Prostate gland (tissue), 2 donors: Measurements from ENCODE around the gene NFATC1. TPM values are rescaled to one million over a fixed set of nuclear protein-coding genes. Genes with fewer than 3 reads are reported as not detected.

Source experiments
- DNase-seq: peaks from one replicate; pipeline ENCODE4 v3.0.0-alpha.2; 2019; ENCODE audit warnings: low spot score
- H3K27ac ChIP-seq, 2 donors: fragments of 200-600 bp; sonication (generic); 2 replicates each; pipeline ENCODE4 v1.5.1; 2017 to 2019
- H3K27me3 ChIP-seq: fragments of 200-600 bp; sonication (generic); replicated peaks from 2 replicates; pipeline ENCODE4 v1.5.1; 2019; ENCODE audit not compliant: insufficient read depth
- H3K36me3 ChIP-seq, 2 donors: fragments of 200-600 bp; sonication (generic); 1 replicate in 1 of 2; 2 replicates in 1 of 2; pipeline versions ENCODE4 v1.5.1 to v1.8.1; 2017 to 2019
- H3K4me1 ChIP-seq: fragments of 200-600 bp; sonication (generic); replicated peaks from 2 replicates; pipeline ENCODE4 v1.5.1; 2019
- H3K4me3 ChIP-seq, 2 donors: fragments of 200-600 bp; sonication (generic); 2 replicates each; pipeline ENCODE4 v1.5.1; 2017 to 2019
- H3K9me3 ChIP-seq: fragments of 200-600 bp; sonication (generic); 2 replicates; pipeline ENCODE4 v1.5.1; 2017
- CTCF ChIP-seq, 4 experiments: fragments of 200-600 bp in 2 of 4; fragments of 450-650 bp in 2 of 4; sonication (generic) in 2 of 4; IDR thresholded peaks; 1 replicate in 3 of 4; 2 replicates in 1 of 4; pipeline ENCODE4 v1.5.1; 2016 to 2019; ENCODE audit warnings: antibody characterized with exemption in 4 of 4, mild to moderate bottlenecking in 2 of 4, moderate library complexity in 2 of 4
- POLR2A ChIP-seq: fragments of 450-650 bp; IDR thresholded peaks from one replicate; pipeline ENCODE4 v1.6.1; 2016; ENCODE audit warnings: antibody characterized with exemption, mild to moderate bottlenecking
- POLR2AphosphoS5 ChIP-seq: sonication (generic); formaldehyde crosslinking; IDR thresholded peaks from one replicate; pipeline ENCODE4 v1.6.1; 2017; ENCODE audit warnings: antibody characterized with exemption
- WGBS: methylation state at CpG from one replicate; pipeline ENCODE4 v1.1.5; 2018; 5-methylcytosine and 5-hydroxymethylcytosine counted together
- intact Hi-C: fragments of 100-400 bp; cut with DNase I; formaldehyde crosslinking; loops from one replicate; pipeline ENCODE4 v1.14.2; 2022
- total RNA-seq, 2 donors: library from RNA; depleted of rRNA; stranded (reverse); fragments of >200 nt; gene quantifications; one replicate each; pipeline ENCODE4 v1.1.0, GENCODE V29; 2016

NFATC1 gene
- total RNA-seq, 2 donors from 2014 or later: 16.8 to 24.6 TPM

DNA sequence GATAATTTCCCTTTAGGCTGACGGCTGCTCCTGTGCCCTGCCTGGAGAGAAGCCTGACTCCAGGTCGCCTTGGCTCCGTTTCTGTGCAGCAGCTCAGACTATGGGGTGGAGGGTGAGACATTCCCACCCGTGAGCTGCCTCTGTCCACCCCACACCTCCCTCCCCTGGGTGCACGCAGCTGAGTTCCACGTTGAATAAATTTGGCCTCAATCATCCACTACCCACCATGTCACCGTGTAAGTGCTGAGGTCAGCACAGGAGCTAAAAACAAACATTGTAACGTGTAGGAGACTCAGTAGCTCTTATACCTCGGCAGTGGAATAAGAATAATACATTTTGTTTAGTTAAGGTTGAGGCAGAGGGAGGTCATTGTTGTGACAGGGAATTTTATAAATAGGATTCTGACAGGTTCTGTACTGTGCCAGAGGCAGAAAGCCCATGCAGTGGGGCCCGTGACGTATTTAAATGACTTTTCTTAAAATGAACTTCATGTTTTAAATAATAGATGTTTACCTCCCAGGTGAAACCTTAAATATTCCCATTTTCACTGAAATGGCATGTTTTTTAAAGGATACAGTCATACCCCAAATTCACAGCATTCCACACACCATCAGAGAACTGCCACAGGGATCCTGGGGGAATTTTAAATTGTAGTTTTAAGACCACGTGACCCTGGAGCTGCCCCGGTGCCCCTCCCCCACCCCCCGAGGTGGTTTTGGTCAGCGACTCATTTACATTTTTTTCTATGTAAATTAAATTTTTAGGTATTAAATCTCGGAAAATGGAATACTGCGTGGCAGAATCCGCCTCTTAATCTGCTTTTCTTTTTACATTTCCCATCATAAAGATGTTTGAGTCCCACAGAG, 50.2 kb downstream of the NFATC1 start:
- Histone ChIP-seq H3K4me1 (no peaks in the 10 kb centered on the region), H3K36me3 (no peaks in the 10 kb centered on the region), H3K9me3 (no peaks in the 10 kb centered on the region), H3K27ac (no peak overlapping the region), H3K4me3 (no peak overlapping the region), H3K27me3 (no peaks in the 10 kb centered on the region)
- no peak for DNase-seq
- TF ChIP-seq POLR2AphosphoS5: no peak
- no peak for TF ChIP-seq CTCF (IDR thresholded peaks at IDR 0.05)
- TF ChIP-seq POLR2A: no peak
- intact Hi-C loops: no loop called here
- 65% methylated on average over 18 of the region's 18 CpGs for WGBS

- no peaks in the 10 kb centered on the region for H3K9me3 ChIP-seq
- H3K36me3 ChIP-seq: no peaks in the 10 kb centered on the region
- no peak overlapping the region for H3K4me3 ChIP-seq
- no peaks in the 10 kb centered on the region for H3K4me1 ChIP-seq
- TF ChIP-seq POLR2AphosphoS5: no peak
- no peak for TF ChIP-seq CTCF (IDR thresholded peaks at IDR 0.05)
- no peak for TF ChIP-seq POLR2A
- intact Hi-C loops: no loop called here
- WGBS: 97% methylated on average over 24 of the region's 24 CpGs
- H3K27me3 ChIP-seq: no peaks in the 10 kb centered on the region
- H3K27ac ChIP-seq: no peak overlapping the region
- no peak for DNase-seq
These were observed 51.2 kb downstream of the NFATC1 start for GRCh38 chr18:79446931-79447330.

DNA sequence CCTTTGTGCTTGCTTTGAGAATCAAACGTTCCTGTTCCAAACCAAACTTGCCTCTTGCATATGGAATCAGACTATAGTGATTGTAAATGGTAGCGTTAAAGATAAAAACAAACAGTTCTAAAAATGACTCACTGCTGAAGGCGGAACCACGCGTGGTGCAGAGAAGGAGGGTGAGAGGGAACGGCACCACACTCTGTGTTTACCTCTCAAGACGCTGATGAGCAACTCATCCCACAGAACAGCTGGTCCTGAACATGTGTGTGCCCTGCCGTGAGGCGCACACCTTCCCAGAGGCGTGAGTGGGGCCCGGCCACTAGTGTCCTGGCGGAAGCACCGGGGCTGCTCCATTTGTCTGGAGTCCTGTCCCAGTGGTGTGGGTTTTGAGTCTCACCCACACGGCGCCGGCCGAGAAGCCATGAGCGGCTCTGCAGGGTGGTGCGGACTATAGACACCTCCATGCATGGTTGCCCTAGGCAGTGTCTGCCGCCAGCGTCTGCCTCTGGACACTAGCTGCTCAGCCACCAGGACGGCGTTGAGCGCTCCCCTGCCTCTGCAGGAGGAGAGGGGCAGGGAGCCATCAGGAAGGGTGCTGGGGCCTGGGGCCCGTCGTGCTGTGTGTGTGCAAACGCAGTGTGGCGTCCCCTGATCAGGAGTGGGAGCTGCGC, 52.1 kb downstream of the NFATC1 start:
- TF ChIP-seq CTCF (IDR thresholded peaks at IDR 0.05) (no peak), POLR2A (no peak), POLR2AphosphoS5 (no peak)
- H3K9me3 ChIP-seq: no peaks in the 10 kb centered on the region
- intact Hi-C loops: no loop called here
- 89% methylated on average over 27 of the region's 29 CpGs for WGBS
- no peak overlapping the region for H3K27ac ChIP-seq
- no peak overlapping the region for H3K4me3 ChIP-seq
- DNase-seq: no peak
- H3K4me1 ChIP-seq: no peaks in the 10 kb centered on the region
- no peaks in the 10 kb centered on the region for H3K36me3 ChIP-seq
- H3K27me3 ChIP-seq: no peaks in the 10 kb centered on the region

DNA sequence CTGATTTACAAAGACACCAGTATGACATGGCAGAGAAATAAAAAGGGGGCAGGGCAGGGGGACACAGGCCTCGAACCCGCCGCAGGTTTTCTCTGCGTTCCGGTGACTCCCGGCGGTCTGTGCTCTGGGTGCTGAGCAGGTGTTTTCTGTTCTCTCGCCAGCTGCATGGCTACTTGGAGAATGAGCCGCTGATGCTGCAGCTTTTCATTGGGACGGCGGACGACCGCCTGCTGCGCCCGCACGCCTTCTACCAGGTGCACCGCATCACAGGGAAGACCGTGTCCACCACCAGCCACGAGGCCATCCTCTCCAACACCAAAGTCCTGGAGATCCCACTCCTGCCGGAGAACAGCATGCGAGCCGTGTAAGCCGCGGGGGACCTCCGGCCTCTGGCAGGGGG, 52.9 kb downstream of the NFATC1 start:
- Histone ChIP-seq H3K27me3 (no peaks in the 10 kb centered on the region), H3K9me3 (no peaks in the 10 kb centered on the region), H3K36me3 (no peaks in the 10 kb centered on the region), H3K27ac (no peak overlapping the region), H3K4me3 (no peak overlapping the region), H3K4me1 (no peaks in the 10 kb centered on the region)
- 90% methylated on average over 25 of the region's 25 CpGs for WGBS
- TF ChIP-seq CTCF (IDR thresholded peaks at IDR 0.05) (no peak), POLR2A (no peak), POLR2AphosphoS5 (no peak)
- no peak for DNase-seq
- intact Hi-C loops: no loop called here
